Left renal pelvis (tissue), 4 donors: Measurements from ENCODE around the gene PLXNA2. TPM values are rescaled to one million over a fixed set of nuclear protein-coding genes. Genes with fewer than 3 reads are reported as not detected.

Experiments
- DNase-seq, 4 donors: peaks; one replicate each; pipeline ENCODE4 v3.0.0-alpha.2; 2013; ENCODE audit warnings: low read depth in 4 of 4, low spot score in 3 of 4
- polyA plus RNA-seq, 4 donors: library from polyadenylated mRNA; unstranded; fragments of 120-200 nt; gene quantifications; one replicate each; pipeline ENCODE4 v1.2.1, GENCODE V29; 2013; ENCODE audit not compliant: insufficient read length in 4 of 4

PLXNA2 gene
- polyA plus RNA-seq, 4 donors = 6.4 to 18.4 (median 13.7) TPM

GRCh38 chr1:208006258-208006920, 237.8 kb downstream of the PLXNA2 start:
- DNase-seq = no peak

GRCh38 chr1:208004851-208005250, 239.3 kb downstream of the PLXNA2 start:
- DNase-seq = no peak

GRCh38 chr1:208003241-208003640, 240.9 kb downstream of the PLXNA2 start:
- no peak for DNase-seq

GRCh38 chr1:208002672-208003071, 241.5 kb downstream of the PLXNA2 start:
- DNase-seq = no peak

GRCh38 chr1:208002078-208002477, 242.1 kb downstream of the PLXNA2 start:
- DNase-seq = no peak

GRCh38 chr1:208000504-208000903, 243.7 kb downstream of the PLXNA2 start:
- no peak for DNase-seq

- no peak for DNase-seq
Observed at GRCh38 chr1:207999972-208000371, 244.2 kb downstream of the PLXNA2 start.

GRCh38 chr1:207999274-207999915, 244.8 kb downstream of the PLXNA2 start:
- no peak for DNase-seq

GRCh38 chr1:207998691-207999090, 245.5 kb downstream of the PLXNA2 start:
- no peak for DNase-seq

GRCh38 chr1:207997486-207998268, 246.5 kb downstream of the PLXNA2 start:
- DNase-seq = peak; percentile 35 to 54 (median 38)

- no peak for DNase-seq
Observed at GRCh38 chr1:207996636-207997035, 247.5 kb downstream of the PLXNA2 start.

- DNase-seq = no peak
Observed at GRCh38 chr1:207995576-207995975, 248.6 kb downstream of the PLXNA2 start.

GRCh38 chr1:207993477-207994445, 250.4 kb downstream of the PLXNA2 start:
- no peak for DNase-seq

GRCh38 chr1:207992677-207993236, 251.4 kb downstream of the PLXNA2 start:
- DNase-seq = no peak

- no peak for DNase-seq
Observed at GRCh38 chr1:207991583-207992026, 252.6 kb downstream of the PLXNA2 start.

- no peak for DNase-seq
Observed at GRCh38 chr1:207990876-207991582, 253.2 kb downstream of the PLXNA2 start.

- no peak for DNase-seq
Observed at GRCh38 chr1:207990455-207990854, 253.7 kb downstream of the PLXNA2 start.

- no peak for DNase-seq
Observed at GRCh38 chr1:207988326-207989165, 255.6 kb downstream of the PLXNA2 start.

- DNase-seq = no peak
Observed at GRCh38 chr1:207987164-207987563, 257.0 kb downstream of the PLXNA2 start.
